ENCODE data around the gene EXOC4. TPM values are rescaled to one million over a fixed set of nuclear protein-coding genes. Genes with fewer than 3 reads are reported as not detected.
A peak's percentile ranks its signal among the peaks of the same experiment; 100 is the strongest.

EXOC4 gene
- total and polyA plus RNA-seq, 7 experiments from 2014 or later = 44.1 to 106 (median 74.2) TPM

DNA sequence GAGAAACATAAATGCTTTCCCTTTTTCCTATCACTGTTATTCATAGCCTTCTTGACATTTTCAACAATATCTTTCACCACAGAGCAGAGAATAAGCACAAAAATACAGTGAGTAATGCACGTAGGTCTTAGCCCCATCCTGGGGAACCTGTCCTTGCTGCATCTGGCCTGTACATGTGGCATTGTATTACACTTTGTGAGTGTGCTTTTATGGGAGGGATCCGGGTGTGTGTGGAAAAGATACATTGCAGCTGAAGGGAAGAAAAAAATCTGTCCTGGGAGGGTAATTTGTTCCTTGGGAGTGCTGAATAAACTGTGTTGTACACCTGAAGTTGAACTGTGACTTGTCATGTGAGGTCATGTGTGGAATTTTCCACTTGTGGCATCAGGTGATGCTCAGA lies 451.6 kb downstream of the EXOC4 start:
- Histone ChIP-seq H3K4me1 (ENCODE audit: control insufficient read depth in 2 of 2, insufficient read depth in 2 of 2, low read length in 2 of 2) (no peaks in the 10 kb centered on the region), H3K27me3 (ENCODE audit: control insufficient read depth in 2 of 2, insufficient read depth in 2 of 2, low read length in 2 of 2) (no peaks in the 10 kb centered on the region), H3K9me3 (ENCODE audit: control insufficient read depth in 2 of 3, low read length in 3 of 3) (no peaks in the 10 kb centered on the region), H3K4me3 (ENCODE audit: low read length) (no peak overlapping the region), H3K27ac (ENCODE audit: low read depth, low read length) (no peak overlapping the region), H3K36me3 (ENCODE audit: control insufficient read depth in 2 of 3, insufficient read depth in 3 of 3, low read length in 3 of 3) (no peaks in the 10 kb centered on the region)
- no peak for DNase-seq
- CTCF ChIA-PET = no interaction called here
- Mint-ChIP-seq H3K27ac (no peak overlapping the region), H3K4me3 (no peak overlapping the region), H3K36me3 (peaks cover 0 to 29% (median 17%) of the 10 kb centered on the region in 5 donors), H3K9me3 (peaks cover 0 to 2% (median 0%) of the 10 kb centered on the region in 11 donors), H3K4me1 (peaks cover 0 to 10% (median 4%) of the 10 kb centered on the region in 7 donors), H3K27me3 (no peaks in the 10 kb centered on the region)
- POLR2A ChIA-PET = no interaction called here
- intact Hi-C loops (cut with micrococcal nuclease) = no loop called here
- ATAC-seq = no peak

GRCh38 chr7:133705596-133705995 lies 452.7 kb downstream of the EXOC4 start:
- H3K9me3 Mint-ChIP-seq = peaks cover 0 to 2% (median 0%) of the 10 kb centered on the region in 11 donors
- Histone ChIP-seq H3K27ac (ENCODE audit: low read depth, low read length) (no peak overlapping the region), H3K36me3 (ENCODE audit: control insufficient read depth in 2 of 3, insufficient read depth in 3 of 3, low read length in 3 of 3) (no peaks in the 10 kb centered on the region), H3K4me3 (ENCODE audit: low read length) (no peak overlapping the region), H3K9me3 (ENCODE audit: control insufficient read depth in 2 of 3, low read length in 3 of 3) (no peaks in the 10 kb centered on the region), H3K4me1 (ENCODE audit: control insufficient read depth in 2 of 2, insufficient read depth in 2 of 2, low read length in 2 of 2) (no peaks in the 10 kb centered on the region), H3K27me3 (ENCODE audit: control insufficient read depth in 2 of 2, insufficient read depth in 2 of 2, low read length in 2 of 2) (no peaks in the 10 kb centered on the region)
- POLR2A ChIA-PET = no interaction called here
- ATAC-seq (no peak), DNase-seq (no peak)
- CTCF ChIA-PET = no interaction called here
- intact Hi-C loops (cut with micrococcal nuclease) = no loop called here
- no peak overlapping the region for H3K4me3 Mint-ChIP-seq
- peaks cover 0 to 10% (median 3%) of the 10 kb centered on the region in 7 donors for H3K4me1 Mint-ChIP-seq
- peaks cover 0 to 29% (median 17%) of the 10 kb centered on the region in 5 donors for H3K36me3 Mint-ChIP-seq
- no peak overlapping the region for H3K27ac Mint-ChIP-seq
- no peaks in the 10 kb centered on the region for H3K27me3 Mint-ChIP-seq

GRCh38 chr7:133706016-133706415 lies 453.1 kb downstream of the EXOC4 start:
- Histone ChIP-seq H3K9me3 (ENCODE audit: control insufficient read depth in 2 of 3, low read length in 3 of 3) (no peaks in the 10 kb centered on the region), H3K4me1 (ENCODE audit: control insufficient read depth in 2 of 2, insufficient read depth in 2 of 2, low read length in 2 of 2) (no peaks in the 10 kb centered on the region), H3K27ac (ENCODE audit: low read depth, low read length) (no peak overlapping the region), H3K27me3 (ENCODE audit: control insufficient read depth in 2 of 2, insufficient read depth in 2 of 2, low read length in 2 of 2) (no peaks in the 10 kb centered on the region), H3K36me3 (ENCODE audit: control insufficient read depth in 2 of 3, insufficient read depth in 3 of 3, low read length in 3 of 3) (no peaks in the 10 kb centered on the region), H3K4me3 (ENCODE audit: low read length) (no peak overlapping the region)
- peaks cover 0 to 2% (median 0%) of the 10 kb centered on the region in 11 donors for H3K9me3 Mint-ChIP-seq
- peaks cover 0 to 32% (median 22%) of the 10 kb centered on the region in 5 donors for H3K36me3 Mint-ChIP-seq
- ATAC-seq (no peak), DNase-seq (no peak)
- H3K27me3 Mint-ChIP-seq = no peaks in the 10 kb centered on the region
- ChIA-PET POLR2A (no interaction called here), CTCF (no interaction called here)
- H3K27ac Mint-ChIP-seq = no peak overlapping the region
- H3K4me3 Mint-ChIP-seq = no peak overlapping the region
- peaks cover 0 to 10% (median 3%) of the 10 kb centered on the region in 7 donors for H3K4me1 Mint-ChIP-seq
- intact Hi-C loops (cut with micrococcal nuclease) = no loop called here

- Histone ChIP-seq H3K36me3 (ENCODE audit: control insufficient read depth in 2 of 3, insufficient read depth in 3 of 3, low read length in 3 of 3) (no peaks in the 10 kb centered on the region), H3K27ac (ENCODE audit: low read depth, low read length) (no peak overlapping the region), H3K27me3 (ENCODE audit: control insufficient read depth in 2 of 2, insufficient read depth in 2 of 2, low read length in 2 of 2) (no peaks in the 10 kb centered on the region), H3K4me1 (ENCODE audit: control insufficient read depth in 2 of 2, insufficient read depth in 2 of 2, low read length in 2 of 2) (no peaks in the 10 kb centered on the region), H3K4me3 (ENCODE audit: low read length) (no peak overlapping the region), H3K9me3 (ENCODE audit: control insufficient read depth in 2 of 3, low read length in 3 of 3) (no peaks in the 10 kb centered on the region)
- Mint-ChIP-seq H3K27me3 (no peaks in the 10 kb centered on the region), H3K4me1 (peaks cover 0 to 8% (median 3%) of the 10 kb centered on the region in 7 donors), H3K36me3 (peaks cover 0 to 38% (median 31%) of the 10 kb centered on the region in 5 donors), H3K9me3 (peaks cover 0 to 4% (median 0%) of the 10 kb centered on the region in 11 donors), H3K4me3 (no peak overlapping the region), H3K27ac (no peak overlapping the region)
- DNase-seq (no peak), ATAC-seq (peak; percentile 36)
- ChIA-PET POLR2A (no interaction called here), CTCF (no interaction called here)
- intact Hi-C loops (cut with micrococcal nuclease) = no loop called here
These were observed 456.4 kb downstream of the EXOC4 start for GRCh38 chr7:133709036-133709880.

GRCh38 chr7:133712544-133712943 lies 459.7 kb downstream of the EXOC4 start:
- no peaks in the 10 kb centered on the region for H3K27me3 ChIP-seq (ENCODE audit: control insufficient read depth in 2 of 2, insufficient read depth in 2 of 2, low read length in 2 of 2)
- H3K27ac ChIP-seq (ENCODE audit: low read depth, low read length) = no peak overlapping the region
- H3K4me3 ChIP-seq (ENCODE audit: low read length) = no peak overlapping the region
- no peaks in the 10 kb centered on the region for H3K27me3 Mint-ChIP-seq
- ChIA-PET CTCF (interaction anchor here (0.5 kb wide), 1 partner anchor 13 kb away, joined by 3 read pairs; no protein-coding TSS in a partner anchor), POLR2A (no interaction called here)
- ATAC-seq (no peak), DNase-seq (no peak)
- intact Hi-C loops (cut with micrococcal nuclease) = no loop called here
- peaks cover 0 to 47% (median 41%) of the 10 kb centered on the region in 5 donors for H3K36me3 Mint-ChIP-seq
- H3K4me1 ChIP-seq (ENCODE audit: control insufficient read depth in 2 of 2, insufficient read depth in 2 of 2, low read length in 2 of 2) = no peaks in the 10 kb centered on the region
- no peaks in the 10 kb centered on the region for H3K9me3 ChIP-seq (ENCODE audit: control insufficient read depth in 2 of 3, low read length in 3 of 3)
- no peak overlapping the region for H3K27ac Mint-ChIP-seq
- H3K4me1 Mint-ChIP-seq = peaks cover 0 to 5% (median 3%) of the 10 kb centered on the region in 7 donors
- no peaks in the 10 kb centered on the region for H3K36me3 ChIP-seq (ENCODE audit: control insufficient read depth in 2 of 3, insufficient read depth in 3 of 3, low read length in 3 of 3)
- no peak overlapping the region for H3K4me3 Mint-ChIP-seq
- peaks cover 0 to 4% (median 0%) of the 10 kb centered on the region in 11 donors for H3K9me3 Mint-ChIP-seq

DNA sequence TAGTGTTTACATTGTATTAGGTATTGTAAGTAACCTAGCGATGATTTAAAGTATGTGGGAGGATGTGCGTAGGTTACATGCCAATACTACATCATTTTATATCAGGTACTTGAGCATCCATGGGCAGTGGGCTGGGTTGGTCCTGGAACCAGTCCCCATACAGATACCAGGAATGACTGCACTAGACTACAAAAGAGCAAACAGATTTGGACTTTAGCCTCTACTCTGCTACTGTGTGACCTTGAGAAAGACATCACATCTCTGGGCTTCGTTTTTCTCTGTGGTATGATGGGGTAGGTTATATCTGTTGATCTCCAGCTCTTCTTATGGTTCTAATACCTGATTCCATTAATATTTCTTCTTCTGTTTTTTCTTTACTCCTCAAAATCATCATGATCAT lies 461.8 kb downstream of the EXOC4 start:
- POLR2A ChIA-PET = no interaction called here
- ATAC-seq (no peak), DNase-seq (no peak)
- intact Hi-C loops (cut with micrococcal nuclease) = no loop called here
- no peaks in the 10 kb centered on the region for H3K27me3 ChIP-seq (ENCODE audit: control insufficient read depth in 2 of 2, insufficient read depth in 2 of 2, low read length in 2 of 2)
- H3K27ac Mint-ChIP-seq = no peak overlapping the region
- H3K36me3 ChIP-seq (ENCODE audit: control insufficient read depth in 2 of 3, insufficient read depth in 3 of 3, low read length in 3 of 3) = no peaks in the 10 kb centered on the region
- H3K36me3 Mint-ChIP-seq = peaks cover 0 to 50% (median 33%) of the 10 kb centered on the region in 5 donors
- H3K4me1 Mint-ChIP-seq = peaks cover 0 to 2% (median 0%) of the 10 kb centered on the region in 7 donors
- no peak overlapping the region for H3K4me3 ChIP-seq (ENCODE audit: low read length)
- CTCF ChIA-PET = no interaction called here
- no peaks in the 10 kb centered on the region for H3K9me3 ChIP-seq (ENCODE audit: control insufficient read depth in 2 of 3, low read length in 3 of 3)
- no peak overlapping the region for H3K27ac ChIP-seq (ENCODE audit: low read depth, low read length)
- H3K9me3 Mint-ChIP-seq = peaks cover 0 to 4% (median 0%) of the 10 kb centered on the region in 11 donors
- H3K4me3 Mint-ChIP-seq = no peak overlapping the region
- H3K27me3 Mint-ChIP-seq = no peaks in the 10 kb centered on the region
- no peaks in the 10 kb centered on the region for H3K4me1 ChIP-seq (ENCODE audit: control insufficient read depth in 2 of 2, insufficient read depth in 2 of 2, low read length in 2 of 2)

DNA sequence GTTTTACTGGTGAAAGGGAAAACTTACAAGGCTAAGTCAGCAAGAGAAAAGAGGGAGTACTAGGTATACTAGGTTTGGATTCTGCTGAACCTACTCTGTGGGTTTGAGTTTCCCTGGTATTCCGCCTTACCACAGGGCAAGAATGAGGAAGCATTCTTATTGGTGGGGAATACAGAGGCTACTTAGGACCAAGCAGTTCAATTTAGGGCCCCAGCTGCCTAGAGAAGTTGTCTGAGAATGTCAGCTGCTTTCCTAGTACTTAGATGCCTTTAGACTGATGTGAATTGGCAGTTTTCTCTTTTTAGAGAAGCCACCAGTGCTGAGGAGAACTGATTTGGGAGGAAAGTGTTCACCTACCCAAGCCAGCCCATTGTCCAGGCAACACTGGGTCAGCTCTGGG lies 465.3 kb downstream of the EXOC4 start:
- H3K4me3 Mint-ChIP-seq = no peak overlapping the region
- ChIA-PET CTCF (interaction anchor here (0.8 kb wide), 1 partner anchor 17 kb away, joined by 3 read pairs; no protein-coding TSS in a partner anchor), POLR2A (no interaction called here)
- peaks cover 0 to 2% (median 0%) of the 10 kb centered on the region in 7 donors for H3K4me1 Mint-ChIP-seq
- ATAC-seq (no peak), DNase-seq (no peak)
- intact Hi-C loops (cut with micrococcal nuclease) = no loop called here
- H3K27ac ChIP-seq (ENCODE audit: low read depth, low read length) = no peak overlapping the region
- no peaks in the 10 kb centered on the region for H3K36me3 ChIP-seq (ENCODE audit: control insufficient read depth in 2 of 3, insufficient read depth in 3 of 3, low read length in 3 of 3)
- peaks cover 0 to 4% (median 0%) of the 10 kb centered on the region in 11 donors for H3K9me3 Mint-ChIP-seq
- no peaks in the 10 kb centered on the region for H3K27me3 Mint-ChIP-seq
- H3K27ac Mint-ChIP-seq = no peak overlapping the region
- no peak overlapping the region for H3K4me3 ChIP-seq (ENCODE audit: low read length)
- no peaks in the 10 kb centered on the region for H3K9me3 ChIP-seq (ENCODE audit: control insufficient read depth in 2 of 3, low read length in 3 of 3)
- H3K4me1 ChIP-seq (ENCODE audit: control insufficient read depth in 2 of 2, insufficient read depth in 2 of 2, low read length in 2 of 2) = no peaks in the 10 kb centered on the region
- H3K27me3 ChIP-seq (ENCODE audit: control insufficient read depth in 2 of 2, insufficient read depth in 2 of 2, low read length in 2 of 2) = no peaks in the 10 kb centered on the region
- peaks cover 0 to 43% (median 23%) of the 10 kb centered on the region in 5 donors for H3K36me3 Mint-ChIP-seq

All from naive thymus-derived CD4-positive, alpha-beta T cell (primary cell).